ENCODE results near the gene FCN2. TPM values are rescaled to one million over a fixed set of nuclear protein-coding genes. Genes with fewer than 3 reads are reported as not detected.

FCN2 gene
- total RNA-seq, 1 donor from 2014 or later = not detected

DNA sequence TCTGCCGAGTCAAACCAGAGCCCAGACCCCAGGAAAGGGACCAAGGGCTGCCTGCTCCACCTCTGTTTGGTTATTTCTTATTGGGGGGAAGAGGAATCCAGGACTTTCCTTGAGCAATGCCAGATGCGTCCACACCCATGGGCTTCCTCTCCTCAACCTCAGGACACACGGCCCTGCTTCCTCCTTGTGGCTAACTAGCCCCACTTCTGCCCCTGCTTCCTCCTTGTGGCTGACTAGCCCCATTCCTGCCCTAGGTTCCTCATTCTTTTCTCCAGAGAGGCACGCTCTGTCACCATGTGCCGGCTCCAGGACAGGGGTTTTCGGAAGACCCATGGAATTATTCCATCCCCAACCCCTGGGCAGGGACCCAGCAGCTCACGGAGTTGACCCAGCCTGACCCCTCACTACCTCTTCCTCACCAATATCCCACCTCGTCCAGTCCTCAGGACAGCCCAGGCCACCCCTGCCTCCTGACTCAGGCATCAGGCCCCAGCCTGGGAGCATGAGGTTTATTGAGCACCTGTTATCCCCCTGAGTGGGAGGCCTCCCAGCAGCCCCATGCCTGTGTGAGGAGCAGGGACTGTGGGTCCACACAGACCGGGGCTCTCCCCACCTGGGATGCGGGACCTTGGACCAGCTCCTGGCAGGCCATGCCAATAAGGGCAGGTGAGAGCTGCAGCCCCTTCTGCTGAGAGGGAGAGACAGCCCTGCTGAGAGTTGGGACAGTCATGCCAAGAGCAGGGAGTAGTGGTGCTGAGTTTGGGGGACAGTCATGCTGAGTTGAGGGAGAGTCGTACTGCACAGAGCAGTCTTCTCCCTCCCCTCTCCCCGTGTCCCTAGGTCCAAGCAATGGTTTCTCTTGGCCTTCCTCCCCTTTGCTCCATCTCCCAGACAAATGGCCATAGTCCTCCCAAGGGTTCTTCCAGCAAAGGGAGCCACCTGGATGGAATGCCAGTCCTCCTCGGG is 48.9 kb downstream of the FCN2 start:
- no peak overlapping the region for H3K4me3 Mint-ChIP-seq (ENCODE audit: unreplicated experiment)
- DNase-seq (ENCODE audit: low spot score) = no peak
- TF ChIP-seq, protein P1, sequence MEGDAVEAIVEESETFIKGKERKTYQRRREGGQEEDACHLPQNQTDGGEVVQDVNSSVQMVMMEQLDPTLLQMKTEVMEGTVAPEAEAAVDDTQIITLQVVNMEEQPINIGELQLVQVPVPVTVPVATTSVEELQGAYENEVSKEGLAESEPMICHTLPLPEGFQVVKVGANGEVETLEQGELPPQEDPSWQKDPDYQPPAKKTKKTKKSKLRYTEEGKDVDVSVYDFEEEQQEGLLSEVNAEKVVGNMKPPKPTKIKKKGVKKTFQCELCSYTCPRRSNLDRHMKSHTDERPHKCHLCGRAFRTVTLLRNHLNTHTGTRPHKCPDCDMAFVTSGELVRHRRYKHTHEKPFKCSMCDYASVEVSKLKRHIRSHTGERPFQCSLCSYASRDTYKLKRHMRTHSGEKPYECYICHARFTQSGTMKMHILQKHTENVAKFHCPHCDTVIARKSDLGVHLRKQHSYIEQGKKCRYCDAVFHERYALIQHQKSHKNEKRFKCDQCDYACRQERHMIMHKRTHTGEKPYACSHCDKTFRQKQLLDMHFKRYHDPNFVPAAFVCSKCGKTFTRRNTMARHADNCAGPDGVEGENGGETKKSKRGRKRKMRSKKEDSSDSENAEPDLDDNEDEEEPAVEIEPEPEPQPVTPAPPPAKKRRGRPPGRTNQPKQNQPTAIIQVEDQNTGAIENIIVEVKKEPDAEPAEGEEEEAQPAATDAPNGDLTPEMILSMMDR (IDR thresholded peaks at IDR 0.05; ENCODE audit: unreplicated experiment) = no peak
- H3K36me3 Mint-ChIP-seq (ENCODE audit: low read depth, unreplicated experiment) = no peaks in the 10 kb centered on the region
- no peaks in the 10 kb centered on the region for H3K9me3 Mint-ChIP-seq (ENCODE audit: unreplicated experiment)
- no peaks in the 10 kb centered on the region for H3K4me1 Mint-ChIP-seq (ENCODE audit: unreplicated experiment)
- peaks cover 7% of the 10 kb centered on the region for H3K27me3 Mint-ChIP-seq (ENCODE audit: unreplicated experiment)
- H3K27ac Mint-ChIP-seq (ENCODE audit: unreplicated experiment) = no peak overlapping the region

DNA sequence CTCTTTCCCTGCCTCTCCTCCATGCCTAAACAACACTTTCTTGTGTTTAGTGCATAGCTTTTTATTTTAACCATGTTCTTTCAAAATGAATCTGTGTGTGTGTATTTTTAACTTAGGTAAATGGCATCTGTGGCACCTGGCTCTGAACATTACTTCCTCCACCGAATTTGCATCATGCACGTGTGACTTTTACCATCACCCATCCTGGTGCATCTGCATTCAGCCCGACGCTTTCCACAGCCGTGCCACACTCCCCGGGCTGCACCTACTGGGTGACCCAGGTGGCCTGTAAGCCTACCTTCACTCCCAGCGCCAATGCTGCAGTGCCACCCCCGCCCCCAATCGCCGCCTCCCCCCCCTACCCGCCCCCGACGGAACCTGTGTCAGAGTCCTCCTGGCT is 49.8 kb downstream of the FCN2 start:
- TF ChIP-seq, protein P1 (IDR thresholded peaks at IDR 0.05; ENCODE audit: unreplicated experiment) = no peak
- Mint-ChIP-seq H3K27ac (ENCODE audit: unreplicated experiment) (no peak overlapping the region), H3K4me3 (ENCODE audit: unreplicated experiment) (no peak overlapping the region), H3K27me3 (ENCODE audit: unreplicated experiment) (peaks cover 7% of the 10 kb centered on the region), H3K9me3 (ENCODE audit: unreplicated experiment) (no peaks in the 10 kb centered on the region), H3K4me1 (ENCODE audit: unreplicated experiment) (no peaks in the 10 kb centered on the region), H3K36me3 (ENCODE audit: low read depth, unreplicated experiment) (no peaks in the 10 kb centered on the region)
- no peak for DNase-seq (ENCODE audit: low spot score)

GRCh38 chr9:134932171-134932570 is 51.6 kb downstream of the FCN2 start:
- peaks cover 9% of the 10 kb centered on the region for H3K27me3 Mint-ChIP-seq (ENCODE audit: unreplicated experiment)
- H3K27ac Mint-ChIP-seq (ENCODE audit: unreplicated experiment) = no peak overlapping the region
- DNase-seq (ENCODE audit: low spot score) = no peak
- no peak overlapping the region for H3K4me3 Mint-ChIP-seq (ENCODE audit: unreplicated experiment)
- H3K4me1 Mint-ChIP-seq (ENCODE audit: unreplicated experiment) = no peaks in the 10 kb centered on the region
- H3K36me3 Mint-ChIP-seq (ENCODE audit: low read depth, unreplicated experiment) = no peaks in the 10 kb centered on the region
- TF ChIP-seq, protein P1 (IDR thresholded peaks at IDR 0.05; ENCODE audit: unreplicated experiment) = no peak
- no peaks in the 10 kb centered on the region for H3K9me3 Mint-ChIP-seq (ENCODE audit: unreplicated experiment)

GRCh38 chr9:134932606-134933005 is 52.0 kb downstream of the FCN2 start:
- Mint-ChIP-seq H3K27me3 (ENCODE audit: unreplicated experiment) (peaks cover 9% of the 10 kb centered on the region), H3K9me3 (ENCODE audit: unreplicated experiment) (no peaks in the 10 kb centered on the region), H3K27ac (ENCODE audit: unreplicated experiment) (no peak overlapping the region), H3K4me3 (ENCODE audit: unreplicated experiment) (no peak overlapping the region), H3K36me3 (ENCODE audit: low read depth, unreplicated experiment) (no peaks in the 10 kb centered on the region), H3K4me1 (ENCODE audit: unreplicated experiment) (no peaks in the 10 kb centered on the region)
- DNase-seq (ENCODE audit: low spot score) = no peak
- TF ChIP-seq, protein P1 (IDR thresholded peaks at IDR 0.05; ENCODE audit: unreplicated experiment) = no peak

- Mint-ChIP-seq H3K4me1 (ENCODE audit: unreplicated experiment) (no peaks in the 10 kb centered on the region), H3K27ac (ENCODE audit: unreplicated experiment) (no peak overlapping the region), H3K4me3 (ENCODE audit: unreplicated experiment) (no peak overlapping the region), H3K27me3 (ENCODE audit: unreplicated experiment) (peaks cover 9% of the 10 kb centered on the region), H3K9me3 (ENCODE audit: unreplicated experiment) (no peaks in the 10 kb centered on the region), H3K36me3 (ENCODE audit: low read depth, unreplicated experiment) (no peaks in the 10 kb centered on the region)
- no peak for DNase-seq (ENCODE audit: low spot score)
- TF ChIP-seq, protein P1 (IDR thresholded peaks at IDR 0.05; ENCODE audit: unreplicated experiment) = no peak
Measured at GRCh38 chr9:134933076-134933659, 52.6 kb downstream of the FCN2 start.
